WTC11 (cell line): ENCODE measurements around the gene HMCES. TPM values are rescaled to one million over a fixed set of nuclear protein-coding genes. Genes with fewer than 3 reads are reported as not detected.

Experiments
- ATAC-seq: fragments of 200-7000 bp; cut with Tn5 transposase; 2 replicates; pipeline ENCODE4 v1.10.0; 2021; ENCODE audit warnings: mild to moderate bottlenecking, moderate library complexity
- CTCF ChIA-PET: fragments of 300-600 bp; sonication (Branson Sonifier 250); formaldehyde crosslinking; loops from one replicate; lab custom pipeline; 2021; ENCODE audit warnings: antibody characterized with exemption; lab: Charles Lee
- POLR2A ChIA-PET: fragments of 350-600 bp; sonication (Branson Sonifier 250); formaldehyde crosslinking; loops from one replicate; lab custom pipeline; 2021; ENCODE audit warnings: antibody characterized with exemption; lab: Charles Lee
- DNase-seq: peaks from one replicate; pipeline ENCODE4 v3.0.0; 2021; ENCODE audit warnings: low spot score
- H3K27ac Mint-ChIP-seq: 2 replicates; pipeline ENCODE4 v1.8.0; 2021; ENCODE audit warnings: mixed read lengths
- H3K27me3 Mint-ChIP-seq: 2 replicates; pipeline ENCODE4 v1.8.0; 2021; ENCODE audit warnings: low read depth, mild to moderate bottlenecking, moderate library complexity, mixed read lengths
- H3K36me3 Mint-ChIP-seq: 2 replicates; pipeline ENCODE4 v1.8.0; 2021; ENCODE audit warnings: mixed read lengths
- H3K4me1 Mint-ChIP-seq: 2 replicates; pipeline ENCODE4 v1.8.0; 2022; ENCODE audit warnings: mixed read lengths
- H3K4me3 Mint-ChIP-seq: 2 replicates; pipeline ENCODE4 v1.8.0; 2021; ENCODE audit warnings: mild to moderate bottlenecking, moderate library complexity, mixed read lengths
- H3K9me3 Mint-ChIP-seq: 2 replicates; pipeline ENCODE4 v1.8.0; 2021; ENCODE audit warnings: mixed read lengths
- CBFB ChIP-seq: sonication (generic); formaldehyde crosslinking; IDR thresholded peaks from 2 replicates; pipeline ENCODE4 v1.8.1; 2022; ENCODE audit warnings: mild to moderate bottlenecking, low read depth, missing genetic modification reagents
- CTCF ChIP-seq: fragments of 200-600 bp; IDR thresholded peaks from 2 replicates; pipeline ENCODE4 v1.8.0; 2022; ENCODE audit warnings: antibody characterized with exemption
- E2F1 ChIP-seq: sonication (generic); formaldehyde crosslinking; IDR thresholded peaks from 2 replicates; pipeline ENCODE4 v1.8.0; 2022; ENCODE audit warnings: mild to moderate bottlenecking, missing genetic modification reagents
- ESRRA ChIP-seq: sonication (generic); formaldehyde crosslinking; IDR thresholded peaks from 2 replicates; pipeline ENCODE4 v1.8.1; 2022; ENCODE audit warnings: mild to moderate bottlenecking, missing genetic modification reagents, borderline replicate concordance
- FOXK1 ChIP-seq: sonication (generic); formaldehyde crosslinking; IDR thresholded peaks from 2 replicates; pipeline ENCODE4 v1.8.0; 2022; ENCODE audit warnings: mild to moderate bottlenecking, moderate library complexity, missing genetic modification reagents
- KAT7 ChIP-seq: sonication (generic); formaldehyde crosslinking; IDR thresholded peaks from 2 replicates; pipeline ENCODE4 v1.8.1; 2023; ENCODE audit warnings: missing genetic modification reagents, mild to moderate bottlenecking, borderline replicate concordance
- MXD4 ChIP-seq: fragments of 250-450 bp; sonication (Bioruptor Pico); IDR thresholded peaks from 2 replicates; pipeline ENCODE4 v1.8.0; 2021; ENCODE audit warnings: mild to moderate bottlenecking, moderate library complexity, borderline replicate concordance
- NFE2L1 ChIP-seq: sonication (generic); formaldehyde crosslinking; IDR thresholded peaks from 2 replicates; pipeline ENCODE4 v1.8.1; 2023; ENCODE audit warnings: missing genetic modification reagents
- SMAD3 ChIP-seq: sonication (generic); formaldehyde crosslinking; IDR thresholded peaks from 2 replicates; pipeline ENCODE4 v1.8.0; 2022; ENCODE audit warnings: missing genetic modification reagents, mild to moderate bottlenecking, borderline replicate concordance
- STAT6 ChIP-seq: sonication (generic); formaldehyde crosslinking; conservative IDR thresholded peaks from 2 replicates; pipeline ENCODE4 v1.8.1; 2023; ENCODE audit warnings: mild to moderate bottlenecking, low read depth, missing genetic modification reagents, moderate library complexity
- ZNF138 ChIP-seq: sonication (generic); formaldehyde crosslinking; conservative IDR thresholded peaks from 2 replicates; pipeline ENCODE4 v1.8.1; 2022; ENCODE audit warnings: mild to moderate bottlenecking, moderate library complexity, missing genetic modification reagents
- ZNF263 ChIP-seq: sonication (generic); formaldehyde crosslinking; IDR thresholded peaks from 2 replicates; pipeline ENCODE4 v1.8.1; 2022; ENCODE audit warnings: low read depth, mild to moderate bottlenecking, moderate library complexity, missing genetic modification reagents
- ZNF396 ChIP-seq: fragments of 250-450 bp; sonication (Bioruptor Pico); IDR thresholded peaks from 2 replicates; pipeline ENCODE4 v1.8.0; 2021; ENCODE audit warnings: mild to moderate bottlenecking, moderate library complexity, borderline replicate concordance
- total RNA-seq: library from RNA; stranded (reverse); gene quantifications from 3 replicates; pipeline ENCODE4 v1.2.3, GENCODE V29; 2021
- TF ChIP-seq, protein P1 (sequence below): sonication (generic); formaldehyde crosslinking; IDR thresholded peaks from 2 replicates; pipeline ENCODE4 v1.8.1; 2023; ENCODE audit warnings: mild to moderate bottlenecking, missing genetic modification reagents, moderate library complexity

HMCES gene
- total RNA-seq, 1 experiment from 2014 or later, result 47.7 TPM

DNA sequence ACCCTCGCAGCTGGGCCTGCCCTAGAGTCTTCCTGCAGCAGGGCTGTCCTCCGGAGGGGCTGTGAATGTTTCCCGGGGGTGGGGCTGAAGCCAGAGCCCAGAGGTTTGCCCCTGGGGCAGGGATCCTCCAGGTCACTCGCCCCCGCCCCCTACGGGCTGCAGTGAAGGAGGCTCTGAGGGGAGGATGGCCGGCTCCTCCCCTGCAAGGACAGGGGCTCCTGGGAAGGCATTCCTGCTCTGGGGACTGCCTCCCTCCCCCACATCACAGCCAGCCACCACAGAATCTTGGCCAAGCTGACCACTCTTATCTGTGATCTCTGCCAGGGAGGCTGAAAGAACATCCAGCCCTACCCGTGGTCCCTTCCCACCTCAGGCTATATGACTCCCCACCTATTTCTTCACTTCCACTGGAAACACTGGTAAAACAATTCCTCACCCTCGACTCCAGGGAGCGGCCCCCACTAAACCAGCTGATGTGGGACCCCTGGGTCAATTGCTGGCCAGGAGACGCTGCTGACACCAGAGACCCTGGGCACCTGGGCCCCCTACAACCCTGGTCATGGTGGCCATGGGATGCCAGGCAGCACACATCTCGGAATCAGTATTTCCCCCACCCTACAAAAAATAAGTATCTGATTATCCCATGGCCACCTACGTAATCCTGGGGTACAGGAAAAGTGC lies 66.0 kb downstream of the HMCES start (continued):
- TF ChIP-seq E2F1 (CRISPR knock-in tag) (no peak), STAT6 (CRISPR knock-in tag) (no peak), MXD4 (CRISPR knock-in tag) (no peak), NFE2L1 (CRISPR knock-in tag) (no peak), SMAD3 (CRISPR knock-in tag) (no peak), ZNF396 (CRISPR knock-in tag) (no peak)

DNA sequence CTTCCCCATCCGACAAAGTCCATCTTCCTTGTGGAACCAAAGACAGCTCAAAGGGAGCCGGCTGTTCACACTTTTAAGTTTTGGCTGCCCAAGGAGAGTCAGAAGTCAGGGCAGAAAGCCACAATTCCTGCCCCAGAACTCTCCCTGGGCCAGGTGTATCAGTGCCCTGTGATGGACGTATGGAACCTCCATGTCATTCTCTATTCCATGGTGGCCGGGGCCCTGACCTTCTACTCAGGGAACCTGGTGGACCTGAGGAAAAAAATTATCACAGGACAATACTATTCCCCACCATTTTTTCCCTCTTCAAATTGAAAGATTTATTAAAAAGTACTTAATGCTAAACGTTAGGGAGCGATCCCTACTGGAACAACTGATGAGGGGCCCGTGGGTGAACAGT lies 66.6 kb downstream of the HMCES start:
- peaks cover 13% of the 10 kb centered on the region for H3K4me1 Mint-ChIP-seq
- H3K9me3 Mint-ChIP-seq, result no peaks in the 10 kb centered on the region
- H3K36me3 Mint-ChIP-seq, result no peaks in the 10 kb centered on the region
- H3K27me3 Mint-ChIP-seq, result peaks cover 5% of the 10 kb centered on the region
- no peak overlapping the region; the same call in 1 of the 2 replicates for H3K4me3 Mint-ChIP-seq
- ATAC-seq (no peak), DNase-seq (no peak)
- CTCF ChIA-PET, result interaction anchor here (1.3 to 2.0 kb wide), 4 partner anchors 14 to 38 kb away, joined by 3 to 17 read pairs (median 8); a partner anchor contains a TSS
- POLR2A ChIA-PET, result no interaction called here
- no peak overlapping the region for H3K27ac Mint-ChIP-seq
- TF ChIP-seq CTCF (no peak), FOXK1 (no peak), SMAD3 (CRISPR knock-in tag) (no peak), CBFB (CRISPR knock-in tag) (no peak), ZNF396 (CRISPR knock-in tag) (no peak), ZNF263 (CRISPR knock-in tag) (no peak), KAT7 (CRISPR knock-in tag) (no peak), STAT6 (CRISPR knock-in tag) (no peak), ZNF138 (CRISPR knock-in tag) (no peak), ESRRA (CRISPR knock-in tag) (no peak)
- TF ChIP-seq, protein P1, sequence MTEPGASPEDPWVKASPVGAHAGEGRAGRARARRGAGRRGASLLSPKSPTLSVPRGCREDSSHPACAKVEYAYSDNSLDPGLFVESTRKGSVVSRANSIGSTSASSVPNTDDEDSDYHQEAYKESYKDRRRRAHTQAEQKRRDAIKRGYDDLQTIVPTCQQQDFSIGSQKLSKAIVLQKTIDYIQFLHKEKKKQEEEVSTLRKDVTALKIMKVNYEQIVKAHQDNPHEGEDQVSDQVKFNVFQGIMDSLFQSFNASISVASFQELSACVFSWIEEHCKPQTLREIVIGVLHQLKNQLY (CRISPR knock-in tag), result no peak
